GM19025 (cell line): ENCODE data around the gene RPS6KA2.

Experiments used
- ATAC-seq: cut with Tn5 transposase; IDR thresholded peaks from one replicate; pipeline ENCODE4 v1.9.1; 2021; ENCODE audit warnings: mild to moderate bottlenecking, low read depth, moderate library complexity; ENCODE audit not compliant: unreplicated experiment

Gene RPS6KA2

DNA sequence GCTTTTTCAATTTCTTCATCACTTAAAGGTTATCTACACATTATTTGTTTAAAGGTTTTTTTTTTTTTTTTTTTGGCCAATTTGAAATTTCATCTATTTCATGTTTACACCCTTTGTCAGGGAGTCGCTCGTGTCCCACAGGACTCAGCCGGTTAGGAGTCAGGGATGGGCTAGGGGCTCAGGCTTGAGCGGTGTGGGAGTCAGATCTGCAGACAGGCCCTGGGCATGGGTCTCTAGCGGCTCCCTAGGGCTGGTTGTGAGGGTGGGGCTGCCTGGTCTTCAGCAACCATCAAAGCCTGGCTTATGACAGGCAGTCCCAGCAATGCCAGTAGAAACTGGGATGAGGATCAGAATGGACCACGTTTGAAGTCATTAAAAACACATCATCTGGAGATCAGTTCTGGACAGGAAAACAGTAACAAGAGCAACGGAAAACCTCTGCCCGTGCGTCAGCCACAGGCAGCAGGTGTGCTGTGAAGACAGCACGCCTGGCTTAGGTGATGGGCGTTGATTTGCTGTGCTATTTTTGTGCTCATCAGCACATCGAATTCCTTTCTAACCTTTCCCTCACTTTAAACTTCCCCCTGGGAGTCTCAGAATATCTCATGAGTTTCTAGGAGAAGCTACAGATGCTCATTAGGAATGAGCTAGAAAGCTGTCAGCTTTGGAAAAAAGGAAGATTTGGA, 153.0 kb downstream of the RPS6KA2 start:
- ATAC-seq = no peak

DNA sequence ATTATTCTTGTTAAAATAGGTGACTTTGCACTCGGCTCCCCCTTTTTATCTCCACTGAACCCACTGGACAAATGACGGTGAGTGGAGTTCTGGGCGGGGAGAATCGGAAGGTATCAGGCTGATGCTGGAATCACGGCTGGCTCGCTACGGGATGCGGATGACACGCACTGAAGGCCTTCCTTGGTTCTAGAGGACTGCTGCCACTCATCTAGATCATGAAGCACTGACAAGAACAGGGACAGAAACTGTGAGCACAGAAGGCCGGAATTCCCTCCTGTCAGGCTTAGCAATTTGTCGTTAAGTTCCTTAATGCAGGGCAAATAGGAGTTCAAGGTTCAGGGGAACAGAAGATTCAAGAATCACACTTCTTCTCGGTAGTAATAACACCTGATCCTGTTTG, 154.4 kb downstream of the RPS6KA2 start:
- ATAC-seq = no peak

DNA sequence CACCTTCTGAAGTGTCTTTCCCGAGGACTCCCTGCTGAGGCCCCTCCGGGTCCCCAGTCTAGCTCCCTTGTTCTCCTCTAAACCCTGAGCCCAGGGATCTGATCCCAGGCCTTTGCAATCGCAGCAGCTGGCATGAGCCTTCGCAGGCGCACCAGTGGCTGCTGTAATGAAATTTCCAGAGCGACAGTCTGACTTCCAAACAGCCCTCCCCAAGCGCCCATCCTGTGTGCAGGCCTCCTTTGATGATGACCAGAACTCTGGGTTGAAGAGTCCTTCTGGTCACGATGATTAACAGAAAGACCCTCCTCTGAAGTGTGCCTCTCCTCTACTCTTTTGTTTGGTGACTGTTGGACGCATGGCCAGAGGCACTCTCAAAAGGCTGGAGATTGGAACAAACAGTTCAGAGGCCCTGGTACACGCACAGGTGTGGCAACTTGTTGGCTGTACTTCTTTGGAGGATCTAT, 155.2 kb downstream of the RPS6KA2 start:
- ATAC-seq = no peak

GRCh38 chr6:166470863-166471410, 156.1 kb downstream of the RPS6KA2 start:
- ATAC-seq = no peak

DNA sequence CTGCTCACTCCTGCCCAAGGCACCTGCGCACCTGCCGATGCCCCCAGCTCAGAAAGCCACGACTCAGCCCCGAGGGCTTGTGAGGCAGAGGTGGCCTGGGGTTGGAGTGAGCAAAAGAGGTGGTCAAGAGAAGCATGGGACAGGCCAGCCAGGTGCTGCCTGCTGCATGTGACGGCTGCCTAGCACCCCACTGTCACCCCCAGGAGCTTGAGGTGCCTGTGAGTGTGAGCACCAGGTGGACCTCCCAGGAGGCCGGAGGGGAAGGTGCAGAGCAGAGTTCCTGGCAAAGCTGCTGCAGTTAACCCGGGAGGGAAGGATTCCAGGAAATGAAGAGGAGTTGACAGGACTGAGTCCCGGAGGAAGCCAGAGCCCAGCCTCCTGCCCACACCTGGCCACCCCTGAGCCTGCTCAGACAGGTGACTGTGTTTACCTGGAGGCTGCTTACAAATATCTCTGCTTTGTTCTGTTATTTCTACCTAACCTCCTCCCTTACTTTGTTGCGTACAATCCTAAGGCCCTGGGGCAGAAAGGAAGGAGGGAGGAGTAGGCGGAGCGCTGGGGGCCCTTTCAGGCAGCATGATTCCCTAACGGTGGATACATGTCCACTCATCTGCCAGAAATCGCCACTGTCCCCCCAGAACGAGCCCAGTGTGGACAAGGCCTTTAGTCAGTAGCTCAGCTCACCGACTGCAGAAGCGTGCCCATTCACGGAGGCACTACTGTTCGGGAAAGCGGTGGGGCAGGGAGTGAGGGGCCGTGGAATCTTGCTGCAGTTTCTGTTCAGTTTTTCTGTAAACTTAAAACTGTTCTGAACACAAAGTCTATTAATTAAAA, 156.8 kb downstream of the RPS6KA2 start:
- no peak for ATAC-seq

- no peak for ATAC-seq
Observed at GRCh38 chr6:166469426-166469961, 157.6 kb downstream of the RPS6KA2 start.

DNA sequence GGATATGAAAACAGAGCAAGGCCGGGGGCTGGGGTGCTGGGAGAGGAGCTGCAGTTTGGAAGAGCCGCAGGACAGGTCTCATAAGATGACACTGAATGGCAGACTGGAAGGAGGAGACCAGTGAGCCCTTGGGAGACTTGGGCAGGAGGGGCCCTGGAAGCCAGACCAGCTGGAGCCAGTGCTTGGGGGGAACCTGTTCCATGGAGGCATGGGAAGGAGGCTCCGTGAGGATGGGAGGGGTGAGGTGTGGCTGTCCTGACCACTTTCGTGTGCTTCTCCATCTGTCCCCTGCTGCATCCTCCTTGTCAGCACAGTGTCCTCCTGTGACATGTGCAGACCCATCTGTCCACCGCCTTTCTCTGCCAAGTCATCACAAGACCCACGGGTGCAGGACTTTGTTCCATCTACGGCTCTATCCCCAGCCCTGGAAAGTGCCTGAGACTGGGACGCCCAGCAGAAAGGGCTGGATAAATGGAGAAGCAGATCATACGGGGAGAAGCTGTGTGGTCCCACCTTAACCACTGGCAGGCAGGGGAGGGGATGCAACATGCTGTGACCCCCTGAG, 159.5 kb downstream of the RPS6KA2 start:
- no peak for ATAC-seq

DNA sequence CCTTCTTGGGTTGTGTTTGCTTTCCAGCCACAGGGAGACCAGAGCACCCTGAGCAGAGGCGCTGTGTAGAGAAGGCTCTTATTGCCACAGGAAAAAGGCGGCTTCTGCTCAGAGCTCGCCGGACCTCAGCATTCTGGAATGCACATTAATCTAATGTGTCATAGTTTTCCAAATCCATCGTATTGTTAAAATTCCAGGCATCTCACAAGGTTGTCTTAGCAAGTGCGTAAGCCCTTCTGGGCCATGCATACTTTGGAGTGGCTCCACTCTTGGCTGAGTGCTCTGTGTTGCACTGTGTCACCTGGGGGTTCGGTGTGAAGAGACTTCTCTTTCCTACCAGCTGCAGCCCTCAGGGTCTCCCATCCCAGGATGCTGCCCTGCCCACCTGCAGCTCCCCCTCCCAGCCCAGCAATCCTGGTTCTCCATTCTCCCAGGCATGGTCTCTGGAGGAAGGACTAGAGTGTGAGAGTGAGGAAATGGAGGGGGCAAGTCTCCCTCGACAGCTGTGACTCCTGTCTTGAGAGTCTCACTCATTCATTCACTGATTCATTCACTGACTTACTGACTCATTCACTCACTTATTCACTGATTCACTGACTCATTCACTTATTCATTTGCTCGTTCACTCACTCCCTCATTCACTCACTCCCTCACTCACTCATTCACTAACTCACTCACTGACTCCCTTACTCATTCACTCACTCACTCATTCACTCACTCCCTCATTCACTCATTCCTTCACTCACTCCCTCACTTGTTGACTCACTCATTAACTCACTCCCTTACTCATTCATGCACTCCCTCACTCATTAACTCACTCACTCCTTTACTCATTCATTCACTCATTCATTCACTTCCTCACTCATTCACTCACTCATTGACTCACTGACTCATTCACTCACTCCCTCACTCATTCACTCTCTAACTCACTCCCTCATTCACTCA, 160.6 kb downstream of the RPS6KA2 start:
- ATAC-seq = no peak

DNA sequence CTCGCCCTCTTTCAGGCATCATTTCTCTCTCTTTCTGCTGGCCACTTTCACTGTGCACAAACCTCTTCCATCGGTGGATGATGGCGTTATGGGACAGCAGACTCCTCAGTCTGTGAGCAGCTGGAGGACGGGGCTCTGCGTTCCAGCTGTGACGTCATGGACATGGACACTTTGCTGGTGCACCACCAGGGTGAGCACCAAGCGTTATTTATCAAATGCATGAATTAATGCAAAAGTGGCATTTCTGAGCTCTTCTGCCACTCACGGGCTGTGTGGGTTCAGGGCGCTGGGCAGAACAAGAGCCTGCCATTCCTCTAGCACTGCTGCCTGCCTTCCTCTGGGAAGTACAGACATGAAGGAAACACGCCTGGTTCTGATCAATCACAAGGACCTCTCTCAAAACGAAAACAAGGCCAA, 161.4 kb downstream of the RPS6KA2 start:
- ATAC-seq = no peak

DNA sequence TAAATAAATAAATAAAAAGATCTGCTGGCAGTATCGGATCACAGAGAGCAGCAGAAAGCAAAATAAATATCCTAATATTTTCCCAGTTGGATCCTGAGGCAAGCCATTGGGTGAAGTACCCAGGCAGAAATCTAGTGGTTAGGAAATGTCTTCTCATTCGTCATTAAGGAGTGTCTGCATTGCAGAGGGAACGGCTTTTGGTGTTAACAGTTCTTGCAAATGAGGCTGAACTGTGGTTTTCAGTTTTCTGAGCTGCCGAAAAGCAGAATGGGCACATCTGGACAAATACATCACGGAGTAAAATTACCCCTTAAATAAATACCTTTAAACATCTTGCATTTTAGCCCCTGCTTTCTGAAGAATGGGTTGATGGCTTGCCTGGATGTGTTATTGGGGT, 162.1 kb downstream of the RPS6KA2 start:
- no peak for ATAC-seq

- no peak for ATAC-seq
Observed at GRCh38 chr6:166464068-166465002, 162.7 kb downstream of the RPS6KA2 start.

GRCh38 chr6:166463359-166464067, 163.5 kb downstream of the RPS6KA2 start:
- ATAC-seq = no peak

- no peak for ATAC-seq
Observed at GRCh38 chr6:166462461-166463135, 164.5 kb downstream of the RPS6KA2 start.

DNA sequence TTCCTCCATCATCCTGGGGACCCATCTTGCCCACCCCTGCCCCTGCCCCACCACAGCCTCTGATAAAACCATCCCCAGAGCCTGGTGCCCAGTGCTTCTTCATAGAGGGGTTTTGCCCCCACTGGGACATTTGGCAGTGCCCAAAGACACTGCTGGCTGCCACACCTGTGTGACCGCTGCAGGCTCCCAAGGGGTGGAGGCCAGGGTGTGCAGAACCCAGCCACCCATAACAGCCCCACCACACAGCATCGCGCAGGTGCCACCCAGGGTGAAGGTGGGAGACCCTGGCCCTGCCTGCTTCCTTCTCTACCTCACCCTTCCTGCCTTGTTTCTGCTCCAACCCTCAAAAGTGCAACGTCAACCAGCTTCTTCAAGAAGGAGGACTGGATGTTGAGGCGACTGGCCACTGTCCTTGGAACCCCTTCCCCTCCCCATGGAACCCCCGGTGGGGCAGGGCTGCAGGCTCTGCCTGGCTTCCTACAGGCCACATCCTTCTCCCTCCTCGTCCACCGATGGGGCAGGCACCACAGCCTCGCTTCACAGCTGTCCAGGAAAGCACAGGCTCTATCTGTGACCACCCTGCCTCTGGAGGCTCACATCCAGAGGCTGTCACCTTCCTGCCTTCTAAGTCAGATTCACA, 165.1 kb downstream of the RPS6KA2 start:
- no peak for ATAC-seq

DNA sequence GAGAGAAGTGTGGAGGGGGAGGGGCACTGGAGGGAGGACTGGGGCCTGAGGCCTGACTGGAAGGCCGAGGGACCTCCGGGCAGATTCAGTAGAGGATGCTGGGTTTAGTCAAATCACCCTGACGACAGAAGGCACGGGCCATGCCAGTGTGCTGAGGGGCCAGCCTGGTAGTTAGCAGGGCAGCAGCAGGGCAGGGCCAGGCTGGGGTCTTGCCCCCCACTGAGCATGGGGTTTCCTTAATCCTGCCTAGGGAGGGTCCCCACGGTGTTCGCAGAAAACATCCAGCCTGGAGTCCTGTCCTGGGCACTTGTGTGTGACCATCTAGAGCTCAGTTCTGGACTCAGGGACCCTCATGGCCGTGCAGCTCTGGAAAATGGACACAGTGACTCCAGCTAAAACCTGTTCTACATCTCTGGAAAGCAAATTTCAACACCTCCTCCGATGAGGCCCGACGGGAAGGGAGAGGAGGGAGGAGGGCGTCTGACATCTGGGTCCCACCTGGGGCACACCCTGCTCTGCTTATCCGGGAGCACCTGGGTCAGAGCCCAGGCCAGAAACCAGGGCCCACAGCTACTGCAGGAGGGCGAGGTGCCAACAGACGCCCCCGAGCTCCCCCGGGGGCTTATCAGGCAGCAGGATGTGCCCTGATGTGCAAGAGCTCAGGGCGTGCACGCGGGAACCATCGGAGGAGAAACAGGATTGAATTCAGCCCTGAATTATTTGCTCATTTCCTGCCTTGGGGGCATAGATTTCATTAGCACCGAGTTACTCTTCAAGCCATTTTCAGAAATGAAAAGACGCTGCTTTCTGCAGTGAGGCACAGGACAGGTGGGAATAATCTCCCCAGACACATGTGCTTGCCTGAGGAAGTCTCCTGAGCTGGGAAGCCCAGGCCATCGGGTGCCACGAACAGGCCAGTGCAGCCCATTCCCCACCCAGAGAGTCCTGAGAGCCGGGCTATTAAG, 166.3 kb downstream of the RPS6KA2 start:
- ATAC-seq = no peak

DNA sequence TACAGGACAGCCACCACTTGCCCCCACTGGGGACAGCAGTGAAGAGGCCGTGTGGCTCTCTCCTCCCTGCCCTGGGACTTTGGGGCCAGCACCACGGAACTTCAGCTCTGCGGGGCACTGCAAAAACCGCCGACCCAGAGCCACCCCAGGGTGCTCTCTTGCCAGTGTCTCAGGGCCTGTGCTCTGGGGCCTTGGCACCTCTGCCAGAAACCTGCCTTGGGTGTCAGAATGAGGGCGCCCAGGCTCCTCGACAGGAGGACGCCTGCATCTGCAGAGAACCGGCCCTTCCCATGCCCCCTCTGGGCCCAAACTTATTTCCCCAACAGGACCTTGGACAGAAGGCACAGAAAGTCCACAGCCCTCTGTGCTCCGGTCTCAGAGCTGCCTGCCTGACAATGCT, 167.1 kb downstream of the RPS6KA2 start:
- ATAC-seq = no peak
